Suprapubic skin (tissue), 3 donors: Measurements from ENCODE around the gene TMIGD3.

Experiments used
- CTCF ChIP-seq, 2 donors: fragments of 200-600 bp in 1 of 2; fragments of 450-650 bp in 1 of 2; sonication (generic) in 1 of 2; IDR thresholded peaks; one replicate each; pipeline ENCODE4 v1.5.1; 2016 to 2019; ENCODE audit warnings: antibody characterized with exemption in 2 of 2, mild to moderate bottlenecking in 1 of 2, moderate library complexity in 1 of 2
- POLR2A ChIP-seq, 2 donors: fragments of 450-650 bp; IDR thresholded peaks; one replicate each; pipeline ENCODE4 v1.6.1; 2017; ENCODE audit warnings: antibody characterized with exemption in 2 of 2, mild to moderate bottlenecking in 2 of 2, moderate library complexity in 2 of 2

DNA sequence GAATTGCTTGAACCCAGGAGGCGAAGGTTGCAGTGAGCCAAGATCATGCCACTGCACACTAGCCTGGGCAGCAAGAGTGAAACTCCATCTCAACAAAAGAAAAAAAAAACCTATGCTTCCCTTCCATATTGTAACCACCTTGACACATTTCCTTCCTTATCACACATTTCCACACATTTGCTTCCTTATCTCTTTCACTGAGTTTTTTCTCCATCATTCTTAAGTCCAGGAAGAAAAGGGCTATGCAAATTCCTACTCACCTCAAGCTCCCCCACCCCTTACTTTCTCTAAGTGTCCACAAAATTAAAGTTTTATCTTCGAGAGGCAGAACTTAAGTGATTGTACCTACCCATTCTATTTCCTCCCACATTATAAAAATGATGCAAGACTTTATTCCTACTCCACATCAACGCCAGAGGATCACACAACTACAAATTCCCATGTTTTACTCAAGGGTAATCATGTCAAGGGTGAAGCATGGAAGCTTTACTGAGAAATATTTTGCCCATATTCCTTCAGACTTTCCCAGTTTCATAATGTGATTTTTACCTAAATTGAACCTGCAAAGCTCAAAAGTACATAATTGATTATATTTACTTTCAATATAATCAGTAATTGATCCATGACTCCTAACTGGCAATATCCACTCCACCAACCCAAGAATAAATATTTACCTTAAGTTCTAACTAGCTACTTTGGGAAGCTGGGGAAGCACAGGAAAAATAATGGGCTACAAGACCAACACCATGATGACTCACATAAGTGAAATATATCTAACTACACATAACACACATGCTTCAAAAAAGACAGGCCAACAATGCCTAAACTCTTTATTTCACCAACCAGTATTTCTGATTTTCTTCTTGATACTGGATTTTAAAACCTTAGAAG lies 63.7 kb downstream of the TMIGD3 start:
- no peak for TF ChIP-seq POLR2A (IDR thresholded peaks at IDR 0.05)
- no peak for TF ChIP-seq CTCF (IDR thresholded peaks at IDR 0.05)
